HG02970 (cell line): ENCODE measurements around the gene FGD4.
"Not testable (repeated sequence)": the region's sequence is repeated elsewhere in the genome, so short reads cannot be mapped to it uniquely, and the experiment has no call there.

Experiments used
- ATAC-seq: cut with Tn5 transposase; IDR thresholded peaks from one replicate; pipeline ENCODE4 v1.9.1; 2021; ENCODE audit warnings: mild to moderate bottlenecking, moderate library complexity, moderate number of reproducible peaks; ENCODE audit not compliant: unreplicated experiment, low FRiP score

FGD4 gene

GRCh38 chr12:32515137-32515873 is 115.9 kb downstream of the FGD4 start:
- no peak for ATAC-seq

GRCh38 chr12:32516230-32516629 is 116.9 kb downstream of the FGD4 start:
- ATAC-seq = no peak

GRCh38 chr12:32517966-32518365 is 118.6 kb downstream of the FGD4 start:
- no peak for ATAC-seq

GRCh38 chr12:32519047-32519446 is 119.7 kb downstream of the FGD4 start:
- no peak for ATAC-seq

GRCh38 chr12:32522331-32523221 is 123.2 kb downstream of the FGD4 start:
- no peak for ATAC-seq

- ATAC-seq = not testable (repeated sequence)
Measured at GRCh38 chr12:32525802-32526201, 126.4 kb downstream of the FGD4 start.

- ATAC-seq = not testable (repeated sequence)
Measured at GRCh38 chr12:32526343-32526742, 127.0 kb downstream of the FGD4 start.

GRCh38 chr12:32532422-32532821 is 133.1 kb downstream of the FGD4 start:
- ATAC-seq = no peak

GRCh38 chr12:32532951-32533350 is 133.6 kb downstream of the FGD4 start:
- no peak for ATAC-seq

- ATAC-seq = not testable (repeated sequence)
Measured at GRCh38 chr12:32533506-32533905, 134.1 kb downstream of the FGD4 start.

- no peak for ATAC-seq
Measured at GRCh38 chr12:32533971-32534590, 134.7 kb downstream of the FGD4 start.

- ATAC-seq = no peak
Measured at GRCh38 chr12:32534698-32535097, 135.3 kb downstream of the FGD4 start.

GRCh38 chr12:32535288-32535999 is 136.1 kb downstream of the FGD4 start:
- ATAC-seq = no peak

GRCh38 chr12:32536000-32536345 is 136.6 kb downstream of the FGD4 start:
- no peak for ATAC-seq

GRCh38 chr12:32541754-32542374 is 142.5 kb downstream of the FGD4 start:
- ATAC-seq = no peak

- no peak for ATAC-seq
Measured at GRCh38 chr12:32542428-32543229, 143.3 kb downstream of the FGD4 start.

- no peak for ATAC-seq
Measured at GRCh38 chr12:32544893-32545292, 145.5 kb downstream of the FGD4 start.

GRCh38 chr12:32545413-32545980 is 146.1 kb downstream of the FGD4 start:
- ATAC-seq = no peak

GRCh38 chr12:32546272-32546671 is 146.9 kb downstream of the FGD4 start:
- no peak for ATAC-seq
